ENCODE results near the gene PHOSPHO2. TPM values are rescaled to one million over a fixed set of nuclear protein-coding genes. Genes with fewer than 3 reads are reported as not detected.

Gene PHOSPHO2
- polyA plus RNA-seq, 1 donor (not counting 4 experiments of a cell fraction or from before 2014, with no cell fraction given) = 2.9 TPM

- no peak for FAIRE-seq
- DNase-seq (ENCODE audit: low read depth, low spot score) = no peak
Measured at GRCh38 chr2:169709981-169710380, 15.7 kb downstream of the PHOSPHO2 start.

DNA sequence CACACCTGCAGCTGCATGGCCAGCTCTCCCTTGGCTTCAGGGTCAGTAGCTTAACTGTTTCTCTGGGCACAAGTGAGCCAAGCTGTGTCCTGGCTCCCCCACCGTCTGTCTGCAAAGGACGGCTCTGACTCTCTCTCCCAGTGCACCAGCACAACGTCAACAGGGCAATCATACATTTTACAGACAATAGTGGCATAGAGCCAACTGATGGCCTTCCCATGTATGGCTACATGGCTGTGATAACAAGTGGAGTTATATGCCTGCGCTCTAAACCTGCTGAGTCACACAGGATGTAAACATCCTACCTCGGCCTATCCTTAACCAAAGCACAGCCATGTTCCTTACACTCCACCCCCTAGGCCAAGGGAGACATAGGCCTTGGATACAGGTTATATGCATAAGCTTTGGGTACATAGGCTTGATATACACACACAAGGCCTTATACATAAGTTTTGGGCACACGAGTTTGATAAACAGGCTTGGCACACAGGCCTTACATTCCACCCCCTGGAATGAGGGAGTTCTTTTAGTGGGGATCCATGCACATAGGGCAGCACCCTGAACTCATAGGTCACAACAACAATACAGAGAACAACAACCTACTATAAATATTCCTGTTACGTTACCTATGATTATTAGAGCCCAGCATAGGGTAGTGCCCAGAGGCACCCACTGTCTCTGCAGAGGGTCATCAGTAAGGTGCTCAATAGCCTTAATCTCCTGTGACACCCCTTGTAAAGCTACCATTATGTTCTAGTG lies 17.7 kb downstream of the PHOSPHO2 start:
- FAIRE-seq = no peak
- dilution Hi-C loops (cut with MboI; ENCODE audit: extremely low pct_ligation_motif_present, low sequenced_read_pairs) = no loop called here
- Histone ChIP-seq H4K20me1 (ENCODE audit: control insufficient read depth, extremely low read depth, insufficient read depth, low read length) (no peaks in the 10 kb centered on the region), H3K4me1 (ENCODE audit: control insufficient read depth, extremely low read depth, insufficient read depth, low read length) (no peaks in the 10 kb centered on the region), H3K79me2 (ENCODE audit: control insufficient read depth, insufficient read depth, low read length) (no peaks in the 10 kb centered on the region), H3K9me3 (ENCODE audit: control insufficient read depth, low read depth, low read length) (no peaks in the 10 kb centered on the region), H3K4me3 (ENCODE audit: control insufficient read depth in 2 of 3, extremely low read depth in 1 of 3, insufficient read depth in 2 of 3, low read depth in 1 of 3, low read length in 3 of 3) (no peak overlapping the region), H3K4me2 (ENCODE audit: control insufficient read depth, extremely low read depth, insufficient read depth, low read depth, low read length) (no peak overlapping the region), H3K27me3 (ENCODE audit: control insufficient read depth, extremely low read depth, insufficient read depth, low read length) (no peaks in the 10 kb centered on the region), H2AFZ (ENCODE audit: control insufficient read depth, low read length) (no peak overlapping the region), H3K9me1 (ENCODE audit: control insufficient read depth, extremely low read depth, insufficient read depth, low read length) (no peaks in the 10 kb centered on the region), H3K9ac (ENCODE audit: control insufficient read depth, extremely low read depth, insufficient read depth, low read length) (no peak overlapping the region), H3K27ac (ENCODE audit: control insufficient read depth, insufficient read depth, low read length) (no peak overlapping the region), H3K36me3 (ENCODE audit: control insufficient read depth in 2 of 2, extremely low read depth in 1 of 2, insufficient read depth in 2 of 2, low read length in 2 of 2) (no peaks in the 10 kb centered on the region)
- no peak for DNase-seq (ENCODE audit: low read depth, low spot score)
- TF ChIP-seq CTCF (optimal IDR thresholded peaks at IDR 0.05 in 1 of 3, IDR thresholded peaks at IDR 0.05 in 1 of 3, conservative IDR thresholded peaks at IDR 0.05 in 1 of 3; ENCODE audit: extremely low read depth in 1 of 3, insufficient read depth in 2 of 3, low read length in 3 of 3) = no peak
- no peak for TF ChIP-seq EZH2 (IDR thresholded peaks at IDR 0.05; ENCODE audit: low read length)

More at GRCh38 chr2:169709981-169710380, 15.7 kb downstream of the PHOSPHO2 start:
- Histone ChIP-seq H3K36me3 (ENCODE audit: control insufficient read depth in 2 of 2, extremely low read depth in 1 of 2, insufficient read depth in 2 of 2, low read length in 2 of 2) (no peaks in the 10 kb centered on the region), H3K79me2 (ENCODE audit: control insufficient read depth, insufficient read depth, low read length) (no peaks in the 10 kb centered on the region), H3K9me3 (ENCODE audit: control insufficient read depth, low read depth, low read length) (no peaks in the 10 kb centered on the region), H3K4me3 (ENCODE audit: control insufficient read depth in 2 of 3, extremely low read depth in 1 of 3, insufficient read depth in 2 of 3, low read depth in 1 of 3, low read length in 3 of 3) (no peak overlapping the region), H3K27ac (ENCODE audit: control insufficient read depth, insufficient read depth, low read length) (no peak overlapping the region), H3K4me1 (ENCODE audit: control insufficient read depth, extremely low read depth, insufficient read depth, low read length) (no peaks in the 10 kb centered on the region), H2AFZ (ENCODE audit: control insufficient read depth, low read length) (no peak overlapping the region), H3K27me3 (ENCODE audit: control insufficient read depth, extremely low read depth, insufficient read depth, low read length) (no peaks in the 10 kb centered on the region), H3K9me1 (ENCODE audit: control insufficient read depth, extremely low read depth, insufficient read depth, low read length) (no peaks in the 10 kb centered on the region), H3K4me2 (ENCODE audit: control insufficient read depth, extremely low read depth, insufficient read depth, low read depth, low read length) (no peak overlapping the region), H3K9ac (ENCODE audit: control insufficient read depth, extremely low read depth, insufficient read depth, low read length) (no peak overlapping the region), H4K20me1 (ENCODE audit: control insufficient read depth, extremely low read depth, insufficient read depth, low read length) (no peaks in the 10 kb centered on the region)
- dilution Hi-C loops (cut with MboI; ENCODE audit: extremely low pct_ligation_motif_present, low sequenced_read_pairs) = no loop called here
- TF ChIP-seq EZH2 (IDR thresholded peaks at IDR 0.05; ENCODE audit: low read length) (no peak), CTCF (optimal IDR thresholded peaks at IDR 0.05 in 1 of 3, IDR thresholded peaks at IDR 0.05 in 1 of 3, conservative IDR thresholded peaks at IDR 0.05 in 1 of 3; ENCODE audit: extremely low read depth in 1 of 3, insufficient read depth in 2 of 3, low read length in 3 of 3) (no peak)
